Stomach (tissue), 4 donors: ENCODE results near the gene EOGT.

Experiments
- CTCF ChIP-seq, 7 experiments: fragments of 450-650 bp in 4 of 7; fragments of 200-600 bp in 3 of 7; sonication (generic) in 3 of 7; IDR thresholded peaks; one replicate each; pipeline ENCODE4 v1.5.1; 2016 to 2019; ENCODE audit warnings: antibody characterized with exemption in 7 of 7, control low read depth in 2 of 7, mild to moderate bottlenecking in 1 of 7
- POLR2A ChIP-seq, 4 donors: fragments of 450-650 bp; IDR thresholded peaks; one replicate each; pipeline ENCODE4 v1.6.1; 2016; ENCODE audit warnings: antibody characterized with exemption in 4 of 4, control low read depth in 2 of 4, mild to moderate bottlenecking in 1 of 4, moderate library complexity in 1 of 4

GRCh38 chr3:68984011-68984530 lies 29.4 kb downstream of the EOGT start:
- no peak for TF ChIP-seq CTCF (IDR thresholded peaks at IDR 0.05)
- no peak for TF ChIP-seq POLR2A (IDR thresholded peaks at IDR 0.05)
